Central memory CD8-positive, alpha-beta T cell (primary cell): Measurements from ENCODE around the gene TESK2.
"Not testable (repeated sequence)": the region's sequence is repeated elsewhere in the genome, so short reads cannot be mapped to it uniquely, and the experiment has no call there.

Experiments
- ATAC-seq: fragments of 150-1000 bp; cut with Tn5 transposase; replicated peaks from 2 replicates; pipeline ENCODE4 v1.10.0; 2022; ENCODE audit warnings: mild to moderate bottlenecking, moderate FRiP score, moderate number of reproducible peaks; ENCODE audit not compliant: poor library complexity, severe bottlenecking; ENCODE audit errors: extremely low read depth
- DNase-seq, 2 donors: peaks; one replicate each; pipeline ENCODE4 v3.0.0; 2021; ENCODE audit warnings: low spot score in 2 of 2
- H3K27ac Mint-ChIP-seq: one replicate; pipeline ENCODE4 v1.8.0; 2022; ENCODE audit warnings: low read depth, mild to moderate bottlenecking, moderate library complexity, mixed read lengths
- H3K27me3 Mint-ChIP-seq: one replicate; pipeline ENCODE4 v1.8.0; 2022; ENCODE audit warnings: mixed read lengths
- H3K36me3 Mint-ChIP-seq: one replicate; pipeline ENCODE4 v1.8.0; 2022; ENCODE audit warnings: mild to moderate bottlenecking, moderate library complexity, mixed read lengths; ENCODE audit not compliant: insufficient read depth
- H3K4me1 Mint-ChIP-seq: one replicate; pipeline ENCODE4 v1.8.0; 2022; ENCODE audit warnings: mixed read lengths
- H3K4me3 Mint-ChIP-seq: one replicate; pipeline ENCODE4 v1.8.0; 2022; ENCODE audit warnings: mild to moderate bottlenecking, moderate library complexity, mixed read lengths
- H3K9me3 Mint-ChIP-seq: one replicate; pipeline ENCODE4 v1.8.0; 2022; ENCODE audit warnings: mixed read lengths

Gene TESK2

GRCh38 chr1:45365051-45365450 is 125.9 kb downstream of the TESK2 start:
- Mint-ChIP-seq H3K27me3 (no peaks in the 10 kb centered on the region), H3K27ac (no peak overlapping the region), H3K4me1 (no peaks in the 10 kb centered on the region), H3K9me3 (no peaks in the 10 kb centered on the region), H3K36me3 (no peaks in the 10 kb centered on the region), H3K4me3 (no peak overlapping the region)
- DNase-seq (no peak), ATAC-seq (no peak)

DNA sequence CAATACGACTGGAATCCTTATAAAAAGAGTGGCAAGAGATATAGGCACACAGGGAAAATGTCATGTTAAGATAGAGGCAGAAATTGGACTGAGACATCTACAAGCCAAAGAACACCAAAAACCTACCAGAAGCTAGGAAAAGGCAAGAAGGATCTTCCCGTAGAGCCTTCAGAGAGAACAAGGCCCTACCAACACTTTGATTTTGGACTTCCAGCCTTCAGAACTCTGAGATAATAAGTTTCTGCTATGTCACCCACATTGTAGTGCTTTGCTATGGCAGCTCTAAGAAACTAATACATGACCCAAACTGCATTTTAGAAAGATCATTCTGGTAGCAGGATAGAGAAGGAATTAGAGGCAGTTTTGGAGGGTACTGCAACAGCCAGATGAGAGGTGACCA is 126.7 kb downstream of the TESK2 start:
- Mint-ChIP-seq H3K27ac (no peak overlapping the region), H3K4me3 (no peak overlapping the region), H3K9me3 (no peaks in the 10 kb centered on the region), H3K4me1 (no peaks in the 10 kb centered on the region), H3K27me3 (no peaks in the 10 kb centered on the region), H3K36me3 (no peaks in the 10 kb centered on the region)
- ATAC-seq, result no peak
- DNase-seq, result no peak

DNA sequence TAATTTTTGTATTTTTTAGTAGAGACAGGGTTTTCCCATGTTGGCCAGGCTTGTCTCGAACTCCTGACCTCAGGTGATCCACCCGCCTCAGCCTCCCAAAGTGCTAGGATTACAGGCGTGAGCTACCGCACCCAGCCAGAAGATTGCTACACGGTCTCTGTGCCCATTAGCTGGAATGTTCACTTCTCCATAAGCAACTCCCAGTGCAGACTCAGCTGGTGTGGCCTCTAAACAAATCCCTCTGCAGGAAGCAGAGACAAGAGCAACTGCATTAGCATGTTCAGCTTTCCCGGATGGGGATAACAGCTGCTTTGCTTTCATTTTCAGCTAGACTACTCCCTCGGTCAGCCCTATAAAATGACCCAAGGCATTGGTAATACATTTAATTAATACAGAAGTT is 130.0 kb downstream of the TESK2 start:
- H3K27me3 Mint-ChIP-seq, H3K27ac Mint-ChIP-seq, ATAC-seq, H3K4me3 Mint-ChIP-seq, H3K36me3 Mint-ChIP-seq, H3K9me3 Mint-ChIP-seq, DNase-seq, H3K4me1 Mint-ChIP-seq: not testable (repeated sequence)

- ATAC-seq (no peak), DNase-seq (no peak)
- no peaks in the 10 kb centered on the region for H3K27me3 Mint-ChIP-seq
- no peaks in the 10 kb centered on the region for H3K4me1 Mint-ChIP-seq
- H3K36me3 Mint-ChIP-seq, result no peaks in the 10 kb centered on the region
- H3K27ac Mint-ChIP-seq, result no peak overlapping the region
- no peaks in the 10 kb centered on the region for H3K9me3 Mint-ChIP-seq
- H3K4me3 Mint-ChIP-seq, result no peak overlapping the region
Measured at GRCh38 chr1:45359882-45360513, 131.0 kb downstream of the TESK2 start.

- Mint-ChIP-seq H3K4me3 (no peak overlapping the region), H3K4me1 (no peaks in the 10 kb centered on the region), H3K27ac (no peak overlapping the region), H3K27me3 (no peaks in the 10 kb centered on the region), H3K36me3 (no peaks in the 10 kb centered on the region), H3K9me3 (no peaks in the 10 kb centered on the region)
- ATAC-seq (no peak), DNase-seq (no peak)
Measured at GRCh38 chr1:45356186-45356585, 134.8 kb downstream of the TESK2 start.

GRCh38 chr1:45355683-45356082 is 135.3 kb downstream of the TESK2 start:
- H3K27me3 Mint-ChIP-seq, result no peaks in the 10 kb centered on the region
- no peak for ATAC-seq
- H3K4me1 Mint-ChIP-seq, result no peaks in the 10 kb centered on the region
- no peak overlapping the region for H3K4me3 Mint-ChIP-seq
- no peaks in the 10 kb centered on the region for H3K36me3 Mint-ChIP-seq
- DNase-seq, result no peak
- H3K27ac Mint-ChIP-seq, result no peak overlapping the region
- H3K9me3 Mint-ChIP-seq, result no peaks in the 10 kb centered on the region

GRCh38 chr1:45354838-45355237 is 136.1 kb downstream of the TESK2 start:
- no peaks in the 10 kb centered on the region for H3K36me3 Mint-ChIP-seq
- no peaks in the 10 kb centered on the region for H3K4me1 Mint-ChIP-seq
- DNase-seq (no peak), ATAC-seq (no peak)
- H3K4me3 Mint-ChIP-seq, result no peak overlapping the region
- no peaks in the 10 kb centered on the region for H3K27me3 Mint-ChIP-seq
- no peaks in the 10 kb centered on the region for H3K9me3 Mint-ChIP-seq
- no peak overlapping the region for H3K27ac Mint-ChIP-seq

DNA sequence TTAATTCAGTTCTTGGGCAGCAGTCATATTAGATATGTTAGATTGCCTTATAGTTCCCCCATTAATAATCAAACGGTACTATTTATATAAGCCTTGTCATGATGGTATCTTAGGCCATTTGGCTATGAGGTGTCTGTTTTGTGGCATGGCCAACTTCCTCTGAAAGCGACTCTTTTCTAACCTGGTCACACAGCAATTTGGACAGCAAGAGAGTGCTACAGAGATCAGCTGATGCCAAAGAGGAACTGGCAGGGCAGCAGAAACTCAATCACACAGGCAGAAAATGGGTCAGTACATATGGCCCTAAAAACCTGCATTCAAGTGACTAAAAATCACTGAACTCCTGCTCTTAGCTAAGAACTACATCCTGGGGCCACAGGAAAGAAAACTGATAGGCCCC is 137.3 kb downstream of the TESK2 start:
- DNase-seq (no peak), ATAC-seq (no peak)
- Mint-ChIP-seq H3K9me3 (no peaks in the 10 kb centered on the region), H3K4me3 (no peak overlapping the region), H3K36me3 (no peaks in the 10 kb centered on the region), H3K27ac (no peak overlapping the region), H3K27me3 (no peaks in the 10 kb centered on the region), H3K4me1 (no peaks in the 10 kb centered on the region)

GRCh38 chr1:45351508-45351907 is 139.5 kb downstream of the TESK2 start:
- no peaks in the 10 kb centered on the region for H3K4me1 Mint-ChIP-seq
- no peak for ATAC-seq

GRCh38 chr1:45348966-45349677 is 141.8 kb downstream of the TESK2 start:
- no peak for ATAC-seq
- H3K27ac Mint-ChIP-seq, result no peak overlapping the region

More at GRCh38 chr1:45351508-45351907, 139.5 kb downstream of the TESK2 start:
- no peak overlapping the region for H3K4me3 Mint-ChIP-seq
- H3K36me3 Mint-ChIP-seq, result peaks cover 2% of the 10 kb centered on the region
- no peak for DNase-seq
- H3K27ac Mint-ChIP-seq, result no peak overlapping the region
- H3K27me3 Mint-ChIP-seq, result no peaks in the 10 kb centered on the region
- no peaks in the 10 kb centered on the region for H3K9me3 Mint-ChIP-seq

GRCh38 chr1:45348609-45348965 is 142.4 kb downstream of the TESK2 start:
- Mint-ChIP-seq H3K27ac (no peak overlapping the region), H3K4me3 (no peak overlapping the region)

More at GRCh38 chr1:45348966-45349677, 141.8 kb downstream of the TESK2 start:
- no peaks in the 10 kb centered on the region for H3K9me3 Mint-ChIP-seq
- no peak for DNase-seq
- no peaks in the 10 kb centered on the region for H3K4me1 Mint-ChIP-seq
- H3K4me3 Mint-ChIP-seq, result no peak overlapping the region
- no peaks in the 10 kb centered on the region for H3K27me3 Mint-ChIP-seq
- H3K36me3 Mint-ChIP-seq, result peaks cover 10% of the 10 kb centered on the region

DNA sequence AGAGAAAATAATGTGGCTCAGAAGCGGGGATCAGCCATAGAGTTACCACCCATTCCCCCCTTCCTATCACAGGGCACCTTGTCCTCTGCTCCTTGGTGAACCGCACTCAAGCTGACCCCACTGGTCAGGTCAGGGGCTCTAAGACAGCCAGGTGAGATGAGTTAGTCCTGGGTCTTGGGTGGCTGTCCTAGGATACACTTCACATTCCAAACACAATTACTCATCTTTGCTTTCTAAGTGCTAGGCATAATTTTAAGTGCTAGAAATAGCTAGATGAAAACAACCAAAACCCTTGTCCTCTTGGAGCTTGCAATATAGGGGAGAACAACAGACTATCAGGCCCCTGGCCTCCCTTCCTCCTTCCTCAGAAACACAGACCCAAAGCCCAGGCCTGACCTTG is 142.9 kb downstream of the TESK2 start:
- Mint-ChIP-seq H3K27ac (no peak overlapping the region), H3K36me3 (peaks cover 17% of the 10 kb centered on the region), H3K9me3 (no peaks in the 10 kb centered on the region), H3K27me3 (no peaks in the 10 kb centered on the region), H3K4me1 (no peaks in the 10 kb centered on the region), H3K4me3 (no peak overlapping the region)
- ATAC-seq, result no peak
- DNase-seq, result no peak

More at GRCh38 chr1:45348609-45348965, 142.4 kb downstream of the TESK2 start:
- no peak for ATAC-seq
- Mint-ChIP-seq H3K36me3 (peaks cover 12% of the 10 kb centered on the region), H3K27me3 (no peaks in the 10 kb centered on the region), H3K9me3 (no peaks in the 10 kb centered on the region), H3K4me1 (no peaks in the 10 kb centered on the region)
- DNase-seq, result no peak

- Mint-ChIP-seq H3K4me3 (no peak overlapping the region), H3K9me3 (no peaks in the 10 kb centered on the region), H3K36me3 (peaks cover 19% of the 10 kb centered on the region), H3K27me3 (no peaks in the 10 kb centered on the region), H3K4me1 (peaks cover 12% of the 10 kb centered on the region), H3K27ac (no peak overlapping the region)
- DNase-seq (no peak), ATAC-seq (no peak)
Measured at GRCh38 chr1:45346473-45346872, 144.5 kb downstream of the TESK2 start.
